ENCODE data around the gene EYA2.

- TF ChIP-seq POLR2A (IDR thresholded peaks at IDR 0.05) (no peak), POLR2AphosphoS5 (IDR thresholded peaks at IDR 0.05) (no peak)
These were observed 332.9 kb downstream of the EYA2 start for GRCh38 chr20:47227576-47227975.

Measured in breast epithelium (tissue), 3 donors.